Stomach (tissue), 9 donors: ENCODE data around the gene PJA1. TPM values are rescaled to one million over a fixed set of nuclear protein-coding genes. Genes with fewer than 3 reads are reported as not detected.

Experiments used
- DNase-seq, 2 donors: peaks; one replicate each; pipeline versions ENCODE4 v3.0.0 to v3.0.0-alpha.2; 2013 to 2019
- H3K27ac ChIP-seq, 5 donors: fragments of 200-600 bp in 4 of 5; sonication (generic) in 4 of 5; one replicate each; pipeline ENCODE4 v1.5.1; 2013 to 2019; ENCODE audit warnings: mild to moderate bottlenecking in 1 of 5, moderate library complexity in 1 of 5
- H3K27me3 ChIP-seq, 3 donors: fragments of 200-600 bp; sonication (generic); one replicate each; pipeline ENCODE4 v1.5.1; 2017 to 2019; ENCODE audit warnings: mixed run types in 1 of 3
- H3K36me3 ChIP-seq, 4 donors: fragments of 200-600 bp; sonication (generic); 1 replicate in 3 of 4; 2 replicates in 1 of 4; pipeline ENCODE4 v1.5.1; 2016 to 2019
- H3K4me1 ChIP-seq, 4 donors: fragments of 200-600 bp; sonication (generic); one replicate each; pipeline ENCODE4 v1.5.1; 2016 to 2019
- H3K4me3 ChIP-seq, 4 donors: fragments of 200-600 bp; sonication (generic) in 3 of 4; one replicate each; pipeline ENCODE4 v1.5.1; 2016 to 2019; ENCODE audit warnings: mild to moderate bottlenecking in 1 of 4
- H3K9me3 ChIP-seq, 4 donors: fragments of 200-600 bp; sonication (generic); one replicate each; pipeline ENCODE4 v1.5.1; 2016 to 2019
- CTCF ChIP-seq, 7 experiments: fragments of 450-650 bp in 4 of 7; fragments of 200-600 bp in 3 of 7; sonication (generic) in 3 of 7; IDR thresholded peaks; one replicate each; pipeline ENCODE4 v1.5.1; 2016 to 2019; ENCODE audit warnings: antibody characterized with exemption in 7 of 7, control low read depth in 2 of 7, mild to moderate bottlenecking in 1 of 7
- EP300 ChIP-seq: sonication (generic); formaldehyde crosslinking; IDR thresholded peaks from one replicate; pipeline ENCODE4 v1.6.1; 2017; ENCODE audit warnings: antibody characterized with exemption
- POLR2A ChIP-seq, 4 donors: fragments of 450-650 bp; IDR thresholded peaks; one replicate each; pipeline ENCODE4 v1.6.1; 2016; ENCODE audit warnings: antibody characterized with exemption in 4 of 4, control low read depth in 2 of 4, mild to moderate bottlenecking in 1 of 4, moderate library complexity in 1 of 4
- POLR2AphosphoS5 ChIP-seq, 3 donors: sonication (generic); formaldehyde crosslinking; IDR thresholded peaks; one replicate each; pipeline ENCODE4 v1.6.1; 2016; ENCODE audit warnings: antibody characterized with exemption in 3 of 3
- WGBS, 5 donors: extraction: QIAGEN DNeasy Blood & Tissue Kit in 3 of 5; methylation state at CpG; one replicate each; pipeline versions ENCODE4 v1.1.5 to v1.1.7; 2013 to 2018; 5-methylcytosine and 5-hydroxymethylcytosine counted together
- intact Hi-C: fragments of 100-400 bp; cut with DNase I; formaldehyde crosslinking; loops from one replicate; pipeline ENCODE4 v1.15.1; 2023; ENCODE audit warnings: low total_unique reads
- polyA plus RNA-seq, 3 donors: library from polyadenylated mRNA; stranded (reverse); fragments of 200-250 nt; gene quantifications; one replicate each; pipeline ENCODE4 v1.2.3, GENCODE V29; 2013
- total RNA-seq, 5 donors: library from RNA; depleted of rRNA; stranded (reverse); fragments of >200 nt; gene quantifications; one replicate each; pipeline versions ENCODE4 v1.1.0 to v1.2.3, GENCODE V29; 2014 to 2016
- donor health status: healthy with polysubstance abuse.
- donor health status: Bipolar disorder and iron deficiency.
- donor health status: healthy.

Gene PJA1
- total and polyA plus RNA-seq, 8 donors, result 1.7 to 41.4 (median 12.0) TPM

GRCh38 chrX:69173906-69174305 is 8.7 kb upstream of the PJA1 start:
- no peak overlapping the region for H3K27ac ChIP-seq
- H3K36me3 ChIP-seq, result no peaks in the 10 kb centered on the region
- TF ChIP-seq CTCF (IDR thresholded peaks at IDR 0.05), result no peak
- TF ChIP-seq POLR2A (IDR thresholded peaks at IDR 0.05), result no peak
- no peak for TF ChIP-seq POLR2AphosphoS5 (IDR thresholded peaks at IDR 0.05)
- TF ChIP-seq EP300, result no peak
- 45 to 54% (median 48%) methylated on average over 20 of the region's 20 CpGs for WGBS, 5 donors
- DNase-seq, result no peak
- H3K9me3 ChIP-seq, result peaks cover 0 to 27% (median 11%) of the 10 kb centered on the region in 4 donors
- H3K27me3 ChIP-seq, result peaks cover 0 to 6% (median 0%) of the 10 kb centered on the region in 3 donors
- intact Hi-C loops, result no loop called here
- H3K4me1 ChIP-seq, result no peaks in the 10 kb centered on the region
- no peak overlapping the region for H3K4me3 ChIP-seq

- Histone ChIP-seq H3K4me3 (no peak overlapping the region), H3K4me1 (no peaks in the 10 kb centered on the region), H3K36me3 (no peaks in the 10 kb centered on the region), H3K27me3 (peaks cover 0 to 9% (median 0%) of the 10 kb centered on the region in 3 donors), H3K27ac (no peak overlapping the region), H3K9me3 (peaks cover 0 to 31% (median 12%) of the 10 kb centered on the region in 4 donors)
- intact Hi-C loops, result no loop called here
- 65 to 94% (median 82%) methylated on average over 3 of the region's 3 CpGs for WGBS, 5 donors
- DNase-seq, result no peak
- TF ChIP-seq CTCF (IDR thresholded peaks at IDR 0.05) (no peak), POLR2AphosphoS5 (IDR thresholded peaks at IDR 0.05) (no peak), POLR2A (IDR thresholded peaks at IDR 0.05) (no peak), EP300 (no peak)
Measured at GRCh38 chrX:69172937-69173336, 7.7 kb upstream of the PJA1 start.

GRCh38 chrX:69170319-69170718 is 5.1 kb upstream of the PJA1 start:
- H3K36me3 ChIP-seq, result no peaks in the 10 kb centered on the region
- peaks cover 0 to 4% (median 2%) of the 10 kb centered on the region in 4 donors for H3K4me1 ChIP-seq
- peaks cover 0 to 12% (median 0%) of the 10 kb centered on the region in 3 donors for H3K27me3 ChIP-seq
- no peak for DNase-seq
- intact Hi-C loops, result no loop called here
- H3K9me3 ChIP-seq, result peaks cover 0 to 20% (median 8%) of the 10 kb centered on the region in 4 donors
- no peak overlapping the region for H3K4me3 ChIP-seq
- H3K27ac ChIP-seq, result no peak overlapping the region
- TF ChIP-seq POLR2AphosphoS5 (IDR thresholded peaks at IDR 0.05) (no peak), EP300 (no peak), CTCF (IDR thresholded peaks at IDR 0.05) (no peak), POLR2A (IDR thresholded peaks at IDR 0.05) (no peak)

- peaks cover 0 to 23% (median 3%) of the 10 kb centered on the region in 4 donors for H3K4me1 ChIP-seq
- peaks cover 0 to 7% (median 3%) of the 10 kb centered on the region in 4 donors for H3K9me3 ChIP-seq
- peak overlapping the region; percentile 56 to 75 (median 70) for H3K4me3 ChIP-seq
- peaks cover 0 to 22% (median 16%) of the 10 kb centered on the region in 4 donors for H3K36me3 ChIP-seq
- intact Hi-C loops, result loop anchor here (10.0 kb wide), 1 partner anchor 329 kb away; no protein-coding TSS in a partner anchor
- TF ChIP-seq POLR2A (IDR thresholded peaks at IDR 0.05) (no peak), POLR2AphosphoS5 (IDR thresholded peaks at IDR 0.05) (no peak), EP300 (no peak), CTCF (IDR thresholded peaks at IDR 0.05) (no peak)
- 13 to 41% (median 20%) methylated on average over 21 to 23 of the region's 23 CpGs for WGBS, 5 donors
- peaks cover 0 to 13% (median 0%) of the 10 kb centered on the region in 3 donors for H3K27me3 ChIP-seq
- peak overlapping the region; percentile 13 to 87 (median 80) for H3K27ac ChIP-seq
- DNase-seq, result peak; percentile 32 to 83
Measured at GRCh38 chrX:69163936-69164741, 1.1 kb downstream of the PJA1 start.
